ENCODE data around the gene ZNF814.
"Not testable (repeated sequence)": the region's sequence is repeated elsewhere in the genome, so short reads cannot be mapped to it uniquely, and the experiment has no call there.

ZNF814 gene

DNA sequence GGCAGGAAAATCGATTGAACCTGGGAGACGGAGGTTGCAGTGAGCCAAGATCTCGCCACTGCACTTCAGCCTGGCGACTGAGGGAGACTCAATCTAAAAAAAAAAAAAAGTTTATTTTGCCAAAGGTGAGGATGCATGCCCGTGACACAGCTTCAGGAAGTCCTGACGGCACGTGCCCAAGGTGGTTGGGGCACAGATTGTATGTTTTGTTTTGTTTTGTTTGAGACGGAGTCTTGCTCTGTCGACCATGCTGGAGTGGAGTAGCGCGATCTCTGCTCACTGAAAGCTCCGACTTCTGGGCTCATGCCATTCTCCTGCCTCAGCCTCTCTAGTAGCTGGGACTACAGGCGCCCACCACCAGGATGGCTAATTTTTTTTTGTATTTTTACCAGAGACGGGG, 70.9 kb downstream of the ZNF814 start:
- DNase-seq (ENCODE audit: low spot score) = no peak

DNA sequence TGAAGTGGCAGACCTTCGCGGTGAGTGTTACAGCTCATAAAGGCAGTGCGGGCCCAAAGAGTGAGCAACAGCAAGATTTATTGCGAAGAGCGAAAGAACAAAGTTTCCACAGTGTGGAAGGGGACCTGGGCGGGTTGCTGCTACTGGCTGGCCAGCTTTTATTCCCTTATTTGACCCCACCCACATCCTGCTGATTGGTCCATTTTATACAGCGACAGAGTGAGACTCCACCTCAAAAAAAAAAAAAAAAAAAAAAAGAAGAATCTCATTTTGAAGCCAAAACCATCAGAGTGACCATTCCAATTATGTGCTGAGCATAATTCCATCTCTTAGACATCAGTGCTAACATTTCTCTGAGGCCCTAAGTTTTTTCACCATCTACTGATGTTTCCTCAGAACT, 72.2 kb downstream of the ZNF814 start:
- no peak for DNase-seq (ENCODE audit: low spot score)

DNA sequence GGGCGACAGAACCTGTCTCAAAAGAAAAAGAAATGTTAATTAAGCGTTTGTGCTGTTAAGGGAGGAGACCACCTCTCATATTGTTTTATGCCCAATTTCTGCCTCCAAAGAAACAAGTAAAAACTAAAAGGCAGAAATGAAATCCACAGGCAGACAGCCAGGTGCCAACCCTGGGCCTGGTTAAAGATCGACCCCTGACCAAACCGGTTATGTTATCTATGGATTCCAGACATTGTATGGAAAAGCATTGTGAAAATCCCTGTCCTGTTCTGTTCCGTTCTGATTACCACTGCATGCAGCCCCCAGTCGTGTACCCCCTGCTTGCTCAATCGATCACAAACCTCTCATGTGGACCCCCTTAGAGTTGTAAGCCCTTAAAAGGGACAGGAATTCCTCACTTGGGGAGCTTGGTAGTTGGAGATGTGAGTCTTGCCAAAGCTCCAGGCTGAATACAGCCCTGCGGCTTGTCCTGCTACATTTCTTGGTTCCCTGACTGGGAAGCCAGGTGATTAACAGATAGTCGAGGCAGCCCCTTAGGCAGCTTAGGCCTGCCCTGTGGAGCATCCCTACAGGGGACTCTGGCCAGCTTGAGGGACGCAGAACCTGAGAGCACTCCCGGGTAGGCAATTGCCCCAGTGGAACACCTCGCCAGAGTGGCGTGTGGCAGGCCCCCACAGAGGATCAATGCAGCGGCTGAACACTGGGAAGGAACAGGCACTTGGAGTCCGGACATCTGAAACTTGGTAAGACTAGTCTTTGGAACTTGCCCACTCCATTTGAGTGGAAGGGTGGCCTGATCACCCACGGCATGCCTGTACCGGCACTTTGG, 73.4 kb downstream of the ZNF814 start:
- DNase-seq (ENCODE audit: low spot score) = no peak

DNA sequence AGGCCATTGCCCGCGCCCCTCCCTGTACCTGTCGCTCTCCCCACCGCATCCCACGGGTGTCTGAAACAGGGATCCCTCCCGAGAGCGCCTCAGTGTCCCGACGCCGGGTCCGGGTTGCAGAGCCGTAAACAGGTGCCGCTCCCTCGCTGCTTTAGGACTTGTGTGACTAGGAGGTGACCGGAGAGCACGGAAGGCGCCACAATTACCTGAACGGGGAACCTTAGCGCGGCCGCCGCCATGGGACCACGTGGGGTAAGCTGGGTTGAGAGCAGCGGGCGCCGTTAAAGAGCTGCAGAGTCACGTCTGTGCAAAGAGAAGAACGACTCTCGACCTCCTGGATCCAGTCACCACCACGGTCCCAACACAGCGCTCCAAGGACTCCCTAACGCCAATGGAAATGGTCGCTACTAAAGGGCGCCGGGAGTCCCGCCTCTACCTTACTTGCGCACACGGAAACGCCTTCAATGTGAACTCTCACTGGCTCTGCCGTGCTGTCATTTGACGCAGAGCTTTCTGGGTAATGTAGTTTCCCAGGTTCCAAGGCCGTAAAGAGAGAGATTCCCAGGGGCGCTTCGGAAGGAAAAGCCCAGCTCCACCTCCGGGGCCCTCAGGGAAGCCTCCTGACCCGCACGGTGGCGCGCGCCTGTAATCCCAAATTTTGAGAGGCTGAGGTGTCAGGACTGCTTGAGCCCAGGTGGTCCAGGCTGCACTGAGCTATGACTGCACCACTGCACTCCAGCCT, 74.2 kb downstream of the ZNF814 start, which contains the start of gene ZNF552:
TSS of gene ZNF552 (minus strand) at position 409 of the 742 bp plus-strand sequence. CDS start at position 239, 170 bp downstream.
- peak; percentile 87 for DNase-seq (ENCODE audit: low spot score)

DNA sequence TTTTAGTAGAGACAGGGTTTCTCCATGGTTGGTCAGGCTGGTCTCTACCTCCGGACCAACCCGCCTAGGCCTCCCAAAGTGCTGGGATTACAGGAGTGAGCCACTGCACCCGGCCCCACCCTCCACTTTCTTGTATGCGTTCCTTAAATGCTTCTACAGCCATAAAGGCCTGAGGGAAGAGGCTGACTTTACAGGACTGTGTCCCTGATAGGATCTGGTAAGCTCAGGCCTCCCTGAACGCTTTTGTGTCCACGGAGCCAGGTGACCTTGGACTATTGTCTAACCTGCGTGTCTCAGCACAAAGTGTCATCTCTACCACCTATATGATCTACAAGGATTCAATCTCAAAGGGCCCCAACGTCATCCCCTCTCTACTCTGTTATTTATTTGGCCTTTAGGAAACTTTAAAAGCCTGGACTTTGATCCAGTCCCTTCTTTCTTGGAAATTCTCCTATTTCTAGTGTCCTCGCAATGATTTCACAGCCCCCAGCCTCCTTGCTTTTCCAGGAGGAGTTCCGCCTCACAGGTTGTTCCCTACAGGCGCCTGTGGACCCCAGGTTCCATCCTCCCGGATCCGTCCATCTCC, 74.8 kb downstream of the ZNF814 start:
- DNase-seq (ENCODE audit: low spot score) = no peak

DNA sequence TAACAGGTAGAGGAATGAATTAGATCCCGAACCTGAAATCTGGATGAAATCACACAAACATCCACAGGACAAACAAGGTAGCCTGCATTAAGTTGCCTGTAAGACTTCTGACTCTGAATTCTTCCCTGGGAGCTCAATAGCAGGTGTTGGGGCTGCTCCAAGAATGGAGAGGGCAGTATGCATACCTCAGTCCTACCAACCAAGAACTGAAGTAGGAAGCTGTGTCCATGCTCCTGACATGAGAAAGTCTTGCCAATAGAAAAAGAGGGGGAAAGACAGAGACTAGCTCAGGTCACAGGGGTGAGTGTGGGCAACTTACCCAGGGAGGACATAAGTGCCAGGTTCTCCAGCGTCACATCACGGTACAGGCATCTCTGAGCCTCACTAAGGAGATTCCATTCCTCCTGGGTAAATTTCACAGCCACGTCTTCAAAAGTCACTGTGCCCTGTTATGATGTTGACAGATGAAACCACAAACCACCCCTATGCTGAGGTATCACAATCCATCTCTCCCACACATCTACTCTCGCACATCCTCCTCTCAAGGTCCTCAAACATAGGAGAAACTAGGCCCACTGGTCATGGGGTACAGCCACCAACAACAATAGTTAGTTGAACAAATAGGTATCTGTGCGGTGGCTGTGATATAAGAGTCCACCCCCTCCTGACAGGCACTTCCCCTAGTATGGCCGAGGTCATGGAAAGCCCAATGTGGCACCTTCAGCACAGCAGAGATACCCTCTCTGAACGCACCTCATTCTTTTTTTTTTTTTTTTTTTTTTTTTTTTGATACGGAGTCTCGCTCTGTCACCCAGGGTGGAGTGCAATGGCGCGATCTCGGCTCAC, 75.6 kb downstream of the ZNF814 start:
- not testable (repeated sequence) for DNase-seq (ENCODE audit: low spot score)

DNA sequence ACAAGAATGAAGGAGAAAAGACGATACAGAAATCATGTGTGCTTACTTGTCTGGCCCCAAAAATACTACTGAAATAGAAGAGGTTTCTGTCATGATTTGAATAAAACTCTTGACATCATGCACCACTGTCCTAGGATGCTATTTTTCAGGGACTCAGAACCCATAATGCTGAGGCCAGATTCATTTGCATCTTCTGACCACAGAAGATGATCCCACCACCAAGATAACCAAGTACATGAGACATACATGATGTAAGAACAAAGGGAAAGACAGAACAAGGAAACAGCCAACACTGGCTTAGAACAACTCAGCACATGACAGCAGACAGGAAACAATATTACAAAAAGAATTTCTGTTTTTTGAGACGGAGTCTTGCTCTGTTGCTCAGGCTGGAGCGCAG, 76.6 kb downstream of the ZNF814 start:
- no peak for DNase-seq (ENCODE audit: low spot score)

DNA sequence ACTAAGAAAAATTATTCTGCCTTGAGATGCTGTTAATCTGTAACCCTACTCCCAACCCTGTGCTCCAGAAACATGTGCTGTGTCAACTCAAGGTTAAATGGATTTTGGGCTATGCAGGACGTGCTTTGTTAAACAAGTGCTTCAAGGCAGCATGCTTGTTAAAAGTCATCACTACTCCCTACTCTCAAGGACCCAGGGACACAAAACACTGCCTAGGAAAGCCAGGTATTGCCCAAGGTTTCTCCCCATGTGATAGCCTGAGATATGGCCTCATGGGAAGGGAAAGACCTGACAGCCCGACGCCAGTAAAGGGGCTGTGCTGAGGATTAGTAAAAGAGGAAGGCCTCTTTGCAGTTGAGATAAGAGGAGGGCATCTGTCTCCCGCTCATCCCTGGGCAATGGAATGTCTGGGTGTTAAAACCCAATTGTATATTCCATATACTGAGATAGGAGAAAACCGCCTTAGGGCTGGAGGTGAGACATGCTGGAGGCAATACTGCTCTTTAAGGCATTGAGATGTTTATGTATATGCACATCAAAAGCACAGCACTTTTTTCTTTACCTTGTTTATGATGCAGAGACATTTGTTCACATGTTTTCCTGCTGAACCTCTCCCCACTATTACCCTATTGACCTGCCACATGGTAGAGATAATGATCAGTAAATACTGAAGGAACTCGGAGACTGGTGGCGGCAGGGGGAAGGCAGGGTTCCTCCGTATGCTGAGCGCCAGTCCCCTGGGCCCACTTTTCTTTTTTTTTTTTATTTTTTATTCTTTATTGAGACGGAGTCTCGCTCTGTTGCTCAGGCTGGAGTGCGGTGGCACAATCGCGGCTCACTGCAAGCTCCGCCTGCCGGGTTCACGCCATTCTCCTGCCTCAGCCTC, 78.2 kb downstream of the ZNF814 start:
- not testable (repeated sequence) for DNase-seq (ENCODE audit: low spot score)

DNA sequence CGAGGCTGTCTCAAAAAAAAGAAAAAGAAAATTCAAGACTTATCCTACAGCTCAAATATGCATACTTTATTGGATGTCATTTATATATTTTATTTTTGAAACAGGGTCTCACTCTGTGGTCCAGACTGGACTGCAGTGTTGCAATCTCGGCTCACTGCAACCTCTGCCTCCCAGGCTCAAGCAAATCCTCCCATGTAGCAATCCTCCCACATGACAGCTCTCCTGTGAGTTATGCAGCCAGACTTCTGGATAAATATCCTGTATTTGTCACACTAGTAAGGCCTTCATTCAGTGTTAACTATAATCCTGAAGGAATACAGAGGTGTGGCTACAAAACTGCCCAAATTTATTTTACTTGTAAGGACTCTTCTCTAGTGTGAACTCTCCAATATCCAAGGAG, 81.3 kb downstream of the ZNF814 start:
- no peak for DNase-seq (ENCODE audit: low spot score)

DNA sequence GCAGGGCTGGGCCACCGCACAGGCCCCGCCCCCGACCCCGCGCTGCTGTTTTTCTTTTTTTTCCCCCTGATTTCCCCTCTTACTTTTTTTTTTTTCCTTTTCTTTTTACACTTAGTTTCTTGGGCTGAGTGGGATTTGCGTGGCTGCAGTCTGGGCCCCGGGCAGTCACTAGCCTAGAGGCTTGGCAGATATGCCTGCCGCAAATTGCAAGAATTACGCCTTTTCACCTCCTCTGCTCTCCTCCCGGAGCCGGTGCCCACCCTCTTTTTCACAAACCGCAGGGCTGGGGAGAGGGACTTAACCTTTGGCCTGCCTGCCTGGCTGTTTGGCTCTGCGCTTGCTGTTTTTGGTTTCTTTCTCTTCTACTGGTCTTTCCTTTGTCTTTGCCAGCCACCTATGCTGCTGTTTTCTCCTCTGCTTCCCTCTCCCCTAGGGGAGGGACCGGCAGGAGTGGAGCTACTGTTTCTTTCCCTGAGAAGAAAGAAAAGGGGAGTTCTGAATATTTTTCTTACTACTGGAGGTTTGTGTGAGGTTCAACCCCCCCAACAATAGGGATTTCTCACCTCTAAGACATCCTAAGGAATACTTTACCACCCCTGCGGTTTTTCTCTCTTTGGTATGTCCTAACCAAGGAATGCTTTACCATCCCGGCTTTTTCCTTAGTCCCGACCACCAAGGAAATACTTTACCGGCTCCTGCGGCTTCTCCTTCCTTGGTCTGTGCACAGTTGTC, 85.1 kb downstream of the ZNF814 start:
- DNase-seq (ENCODE audit: low spot score) = no peak

DNA sequence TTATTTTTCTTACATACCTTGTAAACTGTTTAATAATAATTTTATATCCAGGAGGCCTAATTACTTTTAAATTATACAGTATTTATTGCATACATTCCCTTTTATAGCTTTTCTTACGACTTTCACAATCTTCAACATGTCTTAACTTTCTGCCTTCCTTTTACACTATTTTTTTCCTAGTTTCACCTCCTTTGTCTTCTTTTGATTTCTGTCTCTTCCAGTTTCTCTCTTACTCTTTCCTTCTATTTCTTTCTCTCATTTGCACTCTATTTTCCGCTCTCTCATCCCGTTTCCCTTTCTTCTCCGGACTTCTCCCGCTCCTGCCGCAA, 85.6 kb downstream of the ZNF814 start:
- DNase-seq (ENCODE audit: low spot score) = no peak

DNA sequence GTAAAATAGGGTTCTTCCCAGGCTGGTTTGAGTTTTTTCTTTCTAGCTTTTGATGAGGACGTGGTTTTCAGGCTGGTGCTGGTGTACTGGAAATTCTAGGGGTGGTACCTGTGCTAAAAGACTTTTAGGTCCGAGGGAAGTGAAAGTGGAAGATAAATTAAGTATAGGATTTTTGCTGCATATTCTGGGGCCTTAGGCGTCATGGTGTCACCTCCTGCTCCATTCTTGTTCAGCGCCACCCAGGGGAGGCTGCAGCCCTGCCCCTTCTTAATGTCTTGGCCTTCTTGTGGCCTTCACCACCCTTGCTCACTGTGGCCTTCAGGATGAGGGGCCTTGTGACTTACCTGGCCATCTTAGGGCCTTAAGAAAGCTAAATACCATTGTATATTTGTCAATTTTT, 86.6 kb downstream of the ZNF814 start:
- DNase-seq (ENCODE audit: low spot score) = no peak

DNA sequence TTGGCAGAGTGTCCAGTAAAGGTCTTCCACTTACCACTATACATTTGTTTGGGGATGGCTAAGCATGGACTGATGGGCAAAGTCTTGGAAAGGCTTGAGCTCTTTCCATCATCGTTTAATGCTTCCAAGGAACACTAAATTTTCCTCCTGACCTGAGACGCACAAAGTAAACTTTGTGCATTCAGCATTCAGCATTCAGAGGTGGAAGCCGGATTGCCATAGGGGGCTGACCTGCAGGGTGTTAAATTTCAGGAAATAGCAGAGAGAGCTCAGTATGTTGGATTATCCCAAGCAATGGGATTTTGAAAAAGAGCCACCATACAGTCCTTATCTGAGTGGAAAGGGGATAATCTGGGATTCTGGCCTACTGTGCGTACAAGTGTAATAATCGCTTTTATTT, 88.1 kb downstream of the ZNF814 start:
- no peak for DNase-seq (ENCODE audit: low spot score)
